ENCODE data around the gene CSF3R. TPM values are rescaled to one million over a fixed set of nuclear protein-coding genes. Genes with fewer than 3 reads are reported as not detected.

The CSF3R gene
- total and polyA plus RNA-seq, 2 of the 4 experiments (the other 2 are of a cell fraction) = not detected

- H3K27me3 ChIP-seq (ENCODE audit: control insufficient read depth, insufficient read depth, low read length) = no peaks in the 10 kb centered on the region; the same call in 1 of the 2 replicates
- H4K5ac ChIP-seq (ENCODE audit: low read depth, low read length) = no peak overlapping the region
- DNase-seq (no peak), ATAC-seq (ENCODE audit: low read depth) (no peak)
- no peak overlapping the region for H2AK5ac ChIP-seq (ENCODE audit: low read depth, low read length)
- no peak overlapping the region for H3K27ac ChIP-seq (ENCODE audit: insufficient read depth, low read length)
- intact Hi-C loops (cut with micrococcal nuclease) = no loop called here
- TF ChIP-seq CHD1 (IDR thresholded peaks at IDR 0.05; ENCODE audit: low read depth, low read length) (no peak), USF2 (IDR thresholded peaks at IDR 0.05; ENCODE audit: low read depth, low read length) (no peak), RCOR1 (IDR thresholded peaks at IDR 0.05; ENCODE audit: insufficient replicate concordance, low read length) (no peak), BHLHE40 (IDR thresholded peaks at IDR 0.05; ENCODE audit: low read depth, low read length) (no peak), FOS (IDR thresholded peaks at IDR 0.05; ENCODE audit: low read depth, low read length) (no peak), CEBPB (IDR thresholded peaks at IDR 0.05; ENCODE audit: low read depth, low read length) (no peak), NFE2L2 (IDR thresholded peaks at IDR 0.05; ENCODE audit: low read depth, low read length) (no peak), SMC3 (IDR thresholded peaks at IDR 0.05; ENCODE audit: low read depth, low read length) (no peak), MAZ (IDR thresholded peaks at IDR 0.05; ENCODE audit: borderline replicate concordance, low read depth, low read length) (no peak), RFX5 (IDR thresholded peaks at IDR 0.05; ENCODE audit: low read depth, low read length) (no peak), RAD21 (IDR thresholded peaks at IDR 0.05; ENCODE audit: low read length) (no peak), MAFK (IDR thresholded peaks at IDR 0.05; ENCODE audit: low read depth, low read length) (no peak), MXI1 (IDR thresholded peaks at IDR 0.05; ENCODE audit: borderline replicate concordance, low read depth, low read length) (no peak), POLR2A (IDR thresholded peaks at IDR 0.05; ENCODE audit: low read depth, low read length) (no peak)
- TF ChIP-seq, protein P1, sequence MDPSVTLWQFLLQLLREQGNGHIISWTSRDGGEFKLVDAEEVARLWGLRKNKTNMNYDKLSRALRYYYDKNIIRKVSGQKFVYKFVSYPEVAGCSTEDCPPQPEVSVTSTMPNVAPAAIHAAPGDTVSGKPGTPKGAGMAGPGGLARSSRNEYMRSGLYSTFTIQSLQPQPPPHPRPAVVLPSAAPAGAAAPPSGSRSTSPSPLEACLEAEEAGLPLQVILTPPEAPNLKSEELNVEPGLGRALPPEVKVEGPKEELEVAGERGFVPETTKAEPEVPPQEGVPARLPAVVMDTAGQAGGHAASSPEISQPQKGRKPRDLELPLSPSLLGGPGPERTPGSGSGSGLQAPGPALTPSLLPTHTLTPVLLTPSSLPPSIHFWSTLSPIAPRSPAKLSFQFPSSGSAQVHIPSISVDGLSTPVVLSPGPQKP (IDR thresholded peaks at IDR 0.05; ENCODE audit: borderline replicate concordance, low read depth, low read length) = no peak
- TF ChIP-seq, protein P2, sequence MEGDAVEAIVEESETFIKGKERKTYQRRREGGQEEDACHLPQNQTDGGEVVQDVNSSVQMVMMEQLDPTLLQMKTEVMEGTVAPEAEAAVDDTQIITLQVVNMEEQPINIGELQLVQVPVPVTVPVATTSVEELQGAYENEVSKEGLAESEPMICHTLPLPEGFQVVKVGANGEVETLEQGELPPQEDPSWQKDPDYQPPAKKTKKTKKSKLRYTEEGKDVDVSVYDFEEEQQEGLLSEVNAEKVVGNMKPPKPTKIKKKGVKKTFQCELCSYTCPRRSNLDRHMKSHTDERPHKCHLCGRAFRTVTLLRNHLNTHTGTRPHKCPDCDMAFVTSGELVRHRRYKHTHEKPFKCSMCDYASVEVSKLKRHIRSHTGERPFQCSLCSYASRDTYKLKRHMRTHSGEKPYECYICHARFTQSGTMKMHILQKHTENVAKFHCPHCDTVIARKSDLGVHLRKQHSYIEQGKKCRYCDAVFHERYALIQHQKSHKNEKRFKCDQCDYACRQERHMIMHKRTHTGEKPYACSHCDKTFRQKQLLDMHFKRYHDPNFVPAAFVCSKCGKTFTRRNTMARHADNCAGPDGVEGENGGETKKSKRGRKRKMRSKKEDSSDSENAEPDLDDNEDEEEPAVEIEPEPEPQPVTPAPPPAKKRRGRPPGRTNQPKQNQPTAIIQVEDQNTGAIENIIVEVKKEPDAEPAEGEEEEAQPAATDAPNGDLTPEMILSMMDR (conservative IDR thresholded peaks at IDR 0.05; ENCODE audit: low read depth, low read length) = no peak
- H3K18ac ChIP-seq (ENCODE audit: low read depth, low read length) = no peak overlapping the region
- H3K56ac ChIP-seq (ENCODE audit: extremely low read depth, insufficient read depth, low read length) = no peak overlapping the region
- no peak overlapping the region for H2AK9ac ChIP-seq (replicated peaks; ENCODE audit: low read depth, low read length, poor library complexity)
- no peak overlapping the region for H4K8ac ChIP-seq (ENCODE audit: low read depth in 2 of 2, low read length in 2 of 2)
- no peak overlapping the region for H2BK5ac ChIP-seq (ENCODE audit: low read depth, low read length, poor library complexity, severe bottlenecking)
- H3K9ac ChIP-seq (ENCODE audit: low read depth, low read length) = no peak overlapping the region
- CTCF ChIA-PET = interaction anchor here (1.3 kb wide), 1 partner anchor 14 kb away, joined by 3 read pairs; no protein-coding TSS in a partner anchor
- H3K9me1 ChIP-seq (ENCODE audit: insufficient read depth, low read length) = no peaks in the 10 kb centered on the region
- no peak overlapping the region for H3K23ac ChIP-seq (ENCODE audit: low read depth, low read length)
- BruUV-seq (replicated peaks) = no TSS peak
- no peak overlapping the region for H2BK15ac ChIP-seq (ENCODE audit: low read depth, low read length)
- no peaks in the 10 kb centered on the region for H3K9me3 ChIP-seq (ENCODE audit: control insufficient read depth, insufficient read depth, low read length)
- no peak overlapping the region for H3K4me2 ChIP-seq (ENCODE audit: low read depth, low read length)
- H3K4me1 ChIP-seq (ENCODE audit: control insufficient read depth, insufficient read depth, low read length) = no peaks in the 10 kb centered on the region
- H2BK20ac ChIP-seq (ENCODE audit: low read depth, low read length) = no peak overlapping the region
- no peak overlapping the region for H3K4me3 ChIP-seq (ENCODE audit: insufficient read depth, low read depth, low read length)
- H2AFZ ChIP-seq (replicated peaks; ENCODE audit: low read length, poor library complexity) = no peak overlapping the region
- H3K4ac ChIP-seq (ENCODE audit: low read depth, low read length) = no peak overlapping the region
- WGBS, 2 experiments (ENCODE audit: extremely low coverage in 2 of 2, insufficient read length in 1 of 2) = 77% methylated on average over 3 of the region's 7 CpGs; no CpG with 5 or more reads in 1 of the 2 experiments
- no peak overlapping the region for H4K91ac ChIP-seq (ENCODE audit: insufficient read depth, low read depth, low read length)
- dilution Hi-C loops (cut with HindIII; ENCODE audit: low sequenced_read_pairs, unreplicated experiment) = no loop called here
- no peak overlapping the region for H3K14ac ChIP-seq (replicated peaks; ENCODE audit: low read depth, low read length)
- no peaks in the 10 kb centered on the region for H4K20me1 ChIP-seq (ENCODE audit: insufficient read depth, low read length)
- POLR2A ChIA-PET (ENCODE audit: unreplicated experiment) = no interaction called here
- in situ Hi-C loops (cut with MboI; ENCODE audit: low sequenced_read_pairs) = no loop called here
- H3K79me1 ChIP-seq (ENCODE audit: low read depth in 1 of 2, low read length in 2 of 2) = no peaks in the 10 kb centered on the region
- H3K36me3 ChIP-seq (ENCODE audit: control insufficient read depth, insufficient read depth, low read length) = no peaks in the 10 kb centered on the region
- no peak overlapping the region for H2BK120ac ChIP-seq (ENCODE audit: low read depth, low read length)
These were observed 47.5 kb upstream of the CSF3R start for GRCh38 chr1:36530261-36530660.

Measured in IMR-90 (cell line).